HG02798 (cell line): Measurements from ENCODE around the gene EHD1.

Experiments used
- ATAC-seq: cut with Tn5 transposase; IDR thresholded peaks from one replicate; pipeline ENCODE4 v1.9.1; 2021; ENCODE audit warnings: mild to moderate bottlenecking; ENCODE audit not compliant: unreplicated experiment, poor library complexity

The EHD1 gene

DNA sequence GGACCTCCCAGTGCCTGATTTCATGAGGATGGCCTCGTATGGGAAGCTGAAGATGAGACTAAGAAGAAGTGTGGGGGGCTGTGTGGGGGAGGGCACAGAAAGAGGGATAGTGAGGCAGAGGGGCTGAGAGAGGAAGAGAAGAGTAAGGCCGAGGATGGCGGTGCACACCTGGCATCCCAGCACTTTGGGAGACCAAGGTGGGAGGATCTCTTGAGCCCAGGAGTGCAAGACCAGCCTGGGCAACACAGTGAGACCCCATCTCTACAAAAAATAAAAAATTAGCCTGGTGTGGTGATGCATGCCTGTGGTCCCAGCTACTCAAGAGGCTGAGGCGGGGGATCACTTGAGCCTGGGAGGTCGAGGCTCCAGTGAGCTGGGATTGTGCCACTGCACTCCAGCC, 13.5 kb upstream of the EHD1 start:
- no peak for ATAC-seq

DNA sequence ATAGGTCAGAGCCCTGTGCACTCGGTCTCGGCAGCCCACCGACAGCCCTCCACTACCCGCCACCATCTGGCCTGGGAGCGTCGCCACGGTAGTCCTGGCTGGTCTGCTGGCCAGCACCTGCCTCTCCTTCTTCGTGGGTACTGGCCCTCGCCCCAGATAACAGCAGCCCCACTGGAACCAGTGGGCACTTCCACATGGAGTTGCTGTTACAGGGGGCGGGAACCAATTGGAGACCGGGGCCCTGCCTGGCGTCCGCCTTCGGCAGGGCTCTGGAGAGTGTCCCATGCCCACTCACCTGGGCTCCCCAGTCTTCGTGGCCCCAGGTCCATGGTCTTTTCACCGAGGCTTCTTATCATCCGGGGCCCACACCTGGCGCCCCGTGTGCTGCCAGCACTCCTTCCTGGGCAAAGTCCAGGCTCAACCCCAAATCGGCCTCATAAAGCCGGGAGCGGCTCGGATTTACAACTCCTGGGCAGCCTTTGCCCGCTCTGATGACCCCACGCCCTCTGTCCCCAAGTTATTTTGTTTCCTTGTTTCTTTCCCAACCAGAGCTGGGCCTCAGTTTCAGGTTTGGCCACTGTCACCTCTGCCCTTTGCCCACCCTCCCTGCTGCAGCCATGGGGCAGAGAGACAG, 12.9 kb upstream of the EHD1 start:
- no peak for ATAC-seq

- no peak for ATAC-seq
These were observed 12.1 kb upstream of the EHD1 start for GRCh38 chr11:64890522-64890939.

GRCh38 chr11:64888729-64889511, 10.5 kb upstream of the EHD1 start:
- no peak for ATAC-seq

DNA sequence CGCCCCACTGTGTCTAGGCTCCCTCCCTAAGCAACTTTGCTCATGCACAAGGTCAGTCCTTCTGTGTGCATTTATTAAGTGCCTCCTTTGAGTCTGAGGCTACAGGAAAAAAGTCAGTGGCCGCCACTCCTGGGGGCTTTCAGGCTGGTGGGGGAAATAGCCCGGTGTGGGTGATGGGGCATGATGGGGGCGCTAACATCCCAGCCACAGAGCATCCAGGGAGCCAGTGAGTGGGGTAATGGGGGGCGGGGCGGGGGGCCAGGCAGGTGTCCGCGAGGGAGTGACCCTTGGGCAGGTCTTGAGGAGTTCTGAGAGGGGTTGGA, 9.9 kb upstream of the EHD1 start:
- ATAC-seq = no peak

GRCh38 chr11:64887757-64888405, 9.5 kb upstream of the EHD1 start:
- peak; percentile 86 for ATAC-seq

- ATAC-seq = no peak
These were observed 8.9 kb upstream of the EHD1 start for GRCh38 chr11:64887234-64887756.

GRCh38 chr11:64885367-64886286, 7.2 kb upstream of the EHD1 start:
- ATAC-seq = no peak

- ATAC-seq = no peak
These were observed 5.6 kb upstream of the EHD1 start for GRCh38 chr11:64884019-64884418.

- no peak for ATAC-seq
These were observed 5.2 kb upstream of the EHD1 start for GRCh38 chr11:64883575-64883974.

DNA sequence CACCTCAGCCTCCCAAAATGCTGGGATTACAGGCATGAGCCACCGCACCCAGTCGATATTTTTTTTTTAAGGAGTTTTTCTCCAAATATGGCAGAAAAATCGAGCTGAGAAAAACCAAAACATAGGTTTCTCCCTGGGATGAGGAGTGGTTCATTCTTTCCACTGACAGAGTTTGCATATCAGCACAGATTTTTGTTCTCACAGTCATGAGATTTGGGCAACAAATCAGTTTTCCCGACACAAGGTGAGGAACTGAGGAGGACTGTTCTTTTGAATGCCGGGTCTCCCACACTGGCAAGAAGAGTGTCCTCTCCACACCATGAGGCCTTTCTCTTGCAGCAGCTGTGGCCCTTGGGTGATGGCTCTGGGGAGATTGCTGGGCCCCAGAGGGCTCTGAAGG, 3.8 kb upstream of the EHD1 start:
- ATAC-seq = no peak

GRCh38 chr11:64881476-64881875, 3.1 kb upstream of the EHD1 start:
- ATAC-seq = no peak

- ATAC-seq = no peak
These were observed 2.0 kb upstream of the EHD1 start for GRCh38 chr11:64880240-64881001.

- ATAC-seq = no peak
These were observed 951 bp upstream of the EHD1 start for GRCh38 chr11:64879244-64879900.

GRCh38 chr11:64878223-64878493, 263 bp downstream of the EHD1 start:
- ATAC-seq = no peak

- peak; percentile 0 for ATAC-seq
These were observed 815 bp downstream of the EHD1 start for GRCh38 chr11:64877390-64878222.

DNA sequence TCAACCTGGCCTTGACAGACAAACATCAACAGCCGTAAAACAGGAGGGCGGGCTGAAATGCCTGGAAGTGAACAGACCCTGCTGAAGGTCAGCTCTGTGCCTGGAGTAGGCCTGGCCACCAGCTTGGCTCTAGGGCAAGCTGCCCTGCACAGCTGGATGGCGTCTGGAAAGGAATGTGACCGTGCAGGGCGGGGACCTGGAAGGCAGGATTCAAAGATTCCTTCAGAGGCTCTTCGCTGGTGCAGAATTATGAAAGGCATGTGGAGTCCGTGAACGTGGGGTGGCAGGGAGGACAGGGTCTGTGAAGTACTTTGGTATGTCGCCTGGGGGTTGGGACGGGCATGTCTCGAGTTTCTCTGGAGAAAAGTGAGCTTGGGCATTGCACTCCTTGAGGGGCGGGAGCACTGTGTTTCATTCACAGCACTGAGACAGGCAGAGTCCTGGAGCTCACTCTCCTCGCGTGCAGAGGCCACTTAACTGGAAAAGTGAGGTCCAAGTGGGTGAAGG, 1.5 kb downstream of the EHD1 start:
- ATAC-seq = no peak

- ATAC-seq = no peak
These were observed 2.1 kb downstream of the EHD1 start for GRCh38 chr11:64876229-64876750.
